H9 (cell line): ENCODE results near the gene ROR1. TPM values are rescaled to one million over a fixed set of nuclear protein-coding genes. Genes with fewer than 3 reads are reported as not detected.

Source experiments
- DNase-seq: peaks from one replicate; pipeline ENCODE4 v3.0.0-alpha.2; 2017
- H2AFZ ChIP-seq: one replicate; pipeline ENCODE4 v1.6.1; 2013; ENCODE audit warnings: mild to moderate bottlenecking, low read length, control low read depth, moderate library complexity
- H2AK5ac ChIP-seq: 2 replicates; pipeline ENCODE4 v1.6.1; 2013; ENCODE audit warnings: low read length, control low read depth, mixed read lengths; ENCODE audit not compliant: insufficient read length
- H2BK120ac ChIP-seq: one replicate; pipeline ENCODE4 v1.6.1; 2013; ENCODE audit warnings: low read depth, mild to moderate bottlenecking, low read length, control low read depth, inconsistent platforms; ENCODE audit not compliant: poor library complexity, severe bottlenecking
- H2BK12ac ChIP-seq: 2 replicates; pipeline ENCODE4 v1.6.1; 2013; ENCODE audit warnings: low read length, control low read depth, mixed read lengths, low read depth; ENCODE audit not compliant: insufficient read length
- H2BK15ac ChIP-seq: 2 replicates; pipeline ENCODE4 v1.6.1; 2013; ENCODE audit warnings: low read depth, low read length, control low read depth
- H2BK20ac ChIP-seq: one replicate; pipeline ENCODE4 v1.6.1; 2013; ENCODE audit warnings: low read depth, mild to moderate bottlenecking, low read length, control low read depth, inconsistent platforms; ENCODE audit not compliant: poor library complexity, severe bottlenecking
- H2BK5ac ChIP-seq: 2 replicates; pipeline ENCODE4 v1.6.1; 2013; ENCODE audit warnings: low read length, control low read depth, mixed read lengths; ENCODE audit not compliant: insufficient read length
- H3K14ac ChIP-seq: 2 replicates; pipeline ENCODE4 v1.6.1; 2013; ENCODE audit warnings: low read length, control low read depth; ENCODE audit not compliant: insufficient read depth
- H3K18ac ChIP-seq: 2 replicates; pipeline ENCODE4 v1.6.1; 2013; ENCODE audit warnings: low read depth, mild to moderate bottlenecking, mixed read lengths, low read length, control low read depth; ENCODE audit not compliant: insufficient read length
- H3K23ac ChIP-seq: 2 replicates; pipeline ENCODE4 v1.6.1; 2013; ENCODE audit warnings: low read length, control low read depth, mixed read lengths, low read depth; ENCODE audit not compliant: insufficient read length
- H3K23me2 ChIP-seq: 2 replicates; pipeline ENCODE4 v1.6.1; 2013; ENCODE audit warnings: low read depth, mild to moderate bottlenecking, mixed read lengths, low read length, control low read depth; ENCODE audit not compliant: insufficient read length, poor library complexity, severe bottlenecking
- H3K27ac ChIP-seq: 2 replicates; pipeline ENCODE4 v1.5.1; 2013; ENCODE audit warnings: low read length, control low read depth, mixed read lengths, low read depth; ENCODE audit not compliant: insufficient read length
- H3K27me3 ChIP-seq: 2 replicates; pipeline ENCODE4 v1.6.1; 2013; ENCODE audit warnings: low read length, control low read depth, inconsistent platforms; ENCODE audit not compliant: insufficient read depth
- H3K4ac ChIP-seq: 2 replicates; pipeline ENCODE4 v1.6.1; 2013; ENCODE audit warnings: low read depth, mild to moderate bottlenecking, control low read depth, inconsistent platforms, low read length, moderate library complexity
- H3K4me1 ChIP-seq: 2 replicates; pipeline ENCODE4 v1.6.1; 2013; ENCODE audit warnings: low read length, control low read depth, inconsistent platforms; ENCODE audit not compliant: insufficient read depth
- H3K4me2 ChIP-seq: 2 replicates; pipeline ENCODE4 v1.6.1; 2013; ENCODE audit warnings: low read length, control low read depth, mixed read lengths; ENCODE audit not compliant: insufficient read length, insufficient read depth
- H3K56ac ChIP-seq: 2 replicates; pipeline ENCODE4 v1.6.1; 2013; ENCODE audit warnings: low read depth, mild to moderate bottlenecking, mixed read lengths, low read length, control low read depth; ENCODE audit not compliant: insufficient read length
- H3K79me1 ChIP-seq: 2 replicates; pipeline ENCODE4 v1.6.1; 2013; ENCODE audit warnings: low read depth, mild to moderate bottlenecking, moderate library complexity, low read length, control low read depth, inconsistent platforms; ENCODE audit not compliant: insufficient read depth, poor library complexity, severe bottlenecking
- H3K79me2 ChIP-seq: 2 replicates; pipeline ENCODE4 v1.6.1; 2013; ENCODE audit warnings: low read length, control low read depth, inconsistent platforms; ENCODE audit not compliant: insufficient read depth
- H3K9ac ChIP-seq: 2 replicates; pipeline ENCODE4 v1.6.1; 2013; ENCODE audit warnings: low read length, control low read depth, mixed read lengths; ENCODE audit not compliant: insufficient read length; ENCODE audit errors: extremely low read depth
- H3K9me3 ChIP-seq: one replicate; pipeline ENCODE4 v1.6.1; 2013; ENCODE audit warnings: low read depth, low read length, inconsistent platforms; ENCODE audit not compliant: control insufficient read depth
- H3T11ph ChIP-seq: one replicate; pipeline ENCODE4 v1.6.1; 2013; ENCODE audit warnings: mild to moderate bottlenecking, low read length, control low read depth, inconsistent platforms
- H4K20me1 ChIP-seq: one replicate; pipeline ENCODE4 v1.6.1; 2013; ENCODE audit not compliant: control insufficient read depth, insufficient read length, insufficient read depth
- H4K5ac ChIP-seq: 2 replicates; pipeline ENCODE4 v1.6.1; 2013; ENCODE audit warnings: low read depth, mild to moderate bottlenecking, mixed read lengths, low read length, control low read depth; ENCODE audit not compliant: insufficient read length
- H4K8ac ChIP-seq: replicated peaks from 2 replicates; pipeline ENCODE4 v1.6.1; 2013; ENCODE audit warnings: low read length, control low read depth, mixed read lengths, low read depth; ENCODE audit not compliant: insufficient read length
- H4K91ac ChIP-seq: 2 replicates; pipeline ENCODE4 v1.6.1; 2013; ENCODE audit warnings: low read depth, mild to moderate bottlenecking, moderate library complexity, mixed read lengths, low read length, control low read depth; ENCODE audit not compliant: insufficient read length
- H3K27ac Mint-ChIP-seq, 3 experiments: 2 replicates in 2 of 3; 3 replicates in 1 of 3; pipeline ENCODE4 v1.8.0; 2020 to 2021; ENCODE audit warnings: mixed read lengths in 3 of 3, mild to moderate bottlenecking in 1 of 3, moderate library complexity in 1 of 3
- H3K27me3 Mint-ChIP-seq: 2 replicates; pipeline ENCODE4 v1.8.0; 2021; ENCODE audit warnings: low read depth, mild to moderate bottlenecking, moderate library complexity, mixed read lengths
- H3K36me3 Mint-ChIP-seq, 3 experiments: 2 replicates in 2 of 3; 3 replicates in 1 of 3; pipeline ENCODE4 v1.8.0; 2020 to 2021; ENCODE audit warnings: low read depth in 3 of 3, mixed read lengths in 3 of 3; ENCODE audit not compliant: insufficient read depth in 1 of 3
- H3K4me1 Mint-ChIP-seq, 2 experiments: 2 replicates each; pipeline ENCODE4 v1.8.0; 2020; ENCODE audit warnings: mixed read lengths in 2 of 2
- H3K4me3 Mint-ChIP-seq, 2 experiments: 2 replicates in 1 of 2; 3 replicates in 1 of 2; pipeline ENCODE4 v1.8.0; 2020 to 2021; ENCODE audit warnings: mild to moderate bottlenecking in 2 of 2, mixed read lengths in 2 of 2, moderate library complexity in 1 of 2
- H3K9me3 Mint-ChIP-seq, 2 experiments: 2 replicates in 1 of 2; 3 replicates in 1 of 2; pipeline ENCODE4 v1.8.0; 2020; ENCODE audit warnings: mild to moderate bottlenecking in 2 of 2, mixed read lengths in 2 of 2, moderate library complexity in 1 of 2
- CTCF ChIP-seq: fragments of 200-600 bp; sonication (generic); conservative IDR thresholded peaks from 3 replicates; pipeline ENCODE4 v1.8.0; 2021; ENCODE audit warnings: antibody characterized with exemption, mild to moderate bottlenecking
- total RNA-seq: library from RNA; stranded (reverse); gene quantifications from 2 replicates; pipeline ENCODE4 v1.2.1, GENCODE V29; 2021

Gene ROR1
- total RNA-seq, 1 experiment from 2014 or later: 75.9 TPM

DNA sequence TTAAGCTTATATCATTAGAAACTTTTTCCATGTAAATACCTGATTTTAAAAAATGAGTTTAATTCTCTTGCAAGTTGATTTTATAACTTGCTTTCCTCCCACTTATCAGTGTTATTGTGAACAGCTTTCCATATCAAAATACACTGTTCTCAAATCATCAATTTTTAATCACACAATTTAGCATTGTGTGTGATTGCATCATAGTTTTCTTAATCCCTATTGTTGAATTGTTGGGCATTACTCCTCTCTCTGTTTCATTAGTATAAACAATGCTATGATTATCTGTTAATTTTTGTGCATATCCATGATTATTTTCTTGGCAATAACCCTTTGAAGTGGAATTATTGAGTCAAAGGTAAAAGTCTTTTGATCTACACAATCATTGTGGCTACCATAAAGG, 48.7 kb downstream of the ROR1 start:
- no peak overlapping the region for H2AFZ ChIP-seq
- Mint-ChIP-seq H3K27me3 (no peaks in the 10 kb centered on the region), H3K9me3 (peaks cover 4 to 5% of the 10 kb centered on the region in 2 experiments; a peak in 4 of 5 replicates), H3K36me3 (peaks cover 9 to 14% (median 9%) of the 10 kb centered on the region in 3 experiments), H3K4me3 (no peak overlapping the region), H3K27ac (peak overlapping the region in 2 of 3 experiments; percentile 33 to 80; a peak in 4 of 7 replicates), H3K4me1 (peaks cover 54 to 60% of the 10 kb centered on the region in 2 experiments)
- H3K23ac ChIP-seq: no peak overlapping the region
- H3K23me2 ChIP-seq: no peaks in the 10 kb centered on the region
- no peaks in the 10 kb centered on the region for H3K9me3 ChIP-seq
- no peak overlapping the region for H4K5ac ChIP-seq
- TF ChIP-seq CTCF: no peak
- H2BK20ac ChIP-seq: no peak overlapping the region
- H3K79me2 ChIP-seq: peaks cover 50% of the 10 kb centered on the region; the same call in 1 of the 2 replicates
- no peak for DNase-seq
- H3K9ac ChIP-seq: no peak overlapping the region
- peaks cover 12% of the 10 kb centered on the region for H3K4me1 ChIP-seq
- no peak overlapping the region for H3K14ac ChIP-seq
- H3K56ac ChIP-seq: no peak overlapping the region
- H4K8ac ChIP-seq: no peak overlapping the region
- no peaks in the 10 kb centered on the region for H4K20me1 ChIP-seq
- H4K91ac ChIP-seq: no peak overlapping the region
- H2BK5ac ChIP-seq: no peak overlapping the region
- no peak overlapping the region for H2BK12ac ChIP-seq
- no peak overlapping the region for H3K27ac ChIP-seq
- no peaks in the 10 kb centered on the region for H3K27me3 ChIP-seq
- H2BK120ac ChIP-seq: no peak overlapping the region
- no peak overlapping the region for H3K4me2 ChIP-seq
- peaks cover 11% of the 10 kb centered on the region for H3K79me1 ChIP-seq
- H2AK5ac ChIP-seq: no peak overlapping the region
- no peak overlapping the region for H3T11ph ChIP-seq
- H2BK15ac ChIP-seq: no peak overlapping the region
- no peak overlapping the region for H3K18ac ChIP-seq
- no peak overlapping the region for H3K4ac ChIP-seq
